A673 (cell line): ENCODE measurements around the gene NDUFAF3. TPM values are rescaled to one million over a fixed set of nuclear protein-coding genes. Genes with fewer than 3 reads are reported as not detected.
A peak's percentile ranks its signal among the peaks of the same experiment; 100 is the strongest.

Experiments used
- BruUV-seq: library from RNA; stranded (reverse); fragments of 400-500 nt; replicated peaks from 2 replicates; lab custom pipeline; 2021; lab: Mats Ljungman, UMichigan
- CTCF ChIA-PET: fragments of 300-600 bp; sonication (Branson Sonifier 250); formaldehyde crosslinking; loops from one replicate; lab custom pipeline; 2022; ENCODE audit warnings: antibody characterized with exemption; lab: Charles Lee
- POLR2A ChIA-PET: fragments of 300-600 bp; sonication (Branson Sonifier 250); formaldehyde crosslinking; loops from one replicate; lab custom pipeline; 2022; ENCODE audit warnings: antibody characterized with exemption; ENCODE audit not compliant: low non-redundant PET; lab: Charles Lee
- DNase-seq: peaks from one replicate; pipeline ENCODE4 v3.0.0-alpha.2; 2015; ENCODE audit warnings: low spot score
- H3K27ac ChIP-seq: fragments of 200-600 bp; sonication (generic); 2 replicates; pipeline ENCODE4 v1.5.1; 2016; ENCODE audit warnings: mixed run types, low read depth, mild to moderate bottlenecking, mixed read lengths, antibody characterized with exemption, low read length; ENCODE audit not compliant: poor library complexity, severe bottlenecking
- H3K27me3 ChIP-seq: fragments of 200-600 bp; sonication (generic); replicated peaks from 2 replicates; pipeline ENCODE4 v1.6.1; 2017; ENCODE audit warnings: mixed run types, low read depth, mild to moderate bottlenecking, mixed read lengths, antibody characterized with exemption, low read length; ENCODE audit not compliant: insufficient read depth, poor library complexity
- H3K36me3 ChIP-seq: fragments of 200-600 bp; sonication (generic); 2 replicates; pipeline ENCODE4 v1.6.1; 2016; ENCODE audit warnings: mixed run types, mild to moderate bottlenecking, mixed read lengths, antibody characterized with exemption, low read length; ENCODE audit not compliant: insufficient read depth, poor library complexity, severe bottlenecking
- H3K4me1 ChIP-seq: fragments of 200-600 bp; sonication (generic); 2 replicates; pipeline ENCODE4 v1.6.1; 2017; ENCODE audit warnings: mixed run types, mild to moderate bottlenecking, mixed read lengths, antibody characterized with exemption, low read length; ENCODE audit not compliant: insufficient read depth, poor library complexity, severe bottlenecking
- H3K4me3 ChIP-seq: fragments of 200-600 bp; sonication (generic); 2 replicates; pipeline ENCODE4 v1.5.1; 2016; ENCODE audit warnings: low read depth, mixed run types, mild to moderate bottlenecking, mixed read lengths, low read length; ENCODE audit not compliant: poor library complexity, severe bottlenecking
- H3K9me3 ChIP-seq: fragments of 200-600 bp; sonication (generic); 2 replicates; pipeline ENCODE4 v1.6.1; 2016; ENCODE audit warnings: mixed run types, low read depth, mild to moderate bottlenecking, mixed read lengths, antibody characterized with exemption, low read length; ENCODE audit not compliant: poor library complexity, severe bottlenecking
- CTCF ChIP-seq: fragments of 300-800, 200-600 bp; sonication (generic); conservative IDR thresholded peaks from 2 replicates; pipeline ENCODE4 v1.5.1; 2017; ENCODE audit warnings: low read depth, mild to moderate bottlenecking, antibody characterized with exemption, low read length, moderate library complexity, mixed read lengths
- EZH2 ChIP-seq: fragments of 200-600 bp; sonication (generic); IDR thresholded peaks from 2 replicates; pipeline ENCODE4 v1.6.1; 2017; ENCODE audit warnings: borderline replicate concordance, low read depth, mild to moderate bottlenecking, mixed read lengths, antibody characterized with exemption, low read length; ENCODE audit not compliant: poor library complexity, severe bottlenecking
- intact Hi-C: fragments of 100-400 bp; cut with micrococcal nuclease; formaldehyde crosslinking; loops from one replicate; pipeline ENCODE4 v1.10.0; 2022; ENCODE audit not compliant: unreplicated experiment
- total RNA-seq: library from RNA; stranded (reverse); gene quantifications from 2 replicates; pipeline ENCODE4 v1.2.3, GENCODE V29; 2021

Gene NDUFAF3
- total RNA-seq, 1 experiment from 2014 or later, result 36.6 TPM

- BruUV-seq, result no TSS peak
- POLR2A ChIA-PET, result no interaction called here
- Histone ChIP-seq H3K27me3 (no peaks in the 10 kb centered on the region), H3K4me3 (no peak overlapping the region), H3K36me3 (peaks cover 16% of the 10 kb centered on the region), H3K9me3 (no peaks in the 10 kb centered on the region), H3K27ac (no peak overlapping the region), H3K4me1 (no peaks in the 10 kb centered on the region)
- no peak for DNase-seq
- intact Hi-C loops, result no loop called here
- CTCF ChIA-PET, result no interaction called here
- no peak for TF ChIP-seq CTCF
Measured at GRCh38 chr3:49016414-49017228, 5.3 kb upstream of the NDUFAF3 start.

- Histone ChIP-seq H3K27me3 (no peaks in the 10 kb centered on the region), H3K9me3 (no peaks in the 10 kb centered on the region), H3K27ac (peak overlapping the region; percentile 59), H3K36me3 (peaks cover 16% of the 10 kb centered on the region), H3K4me1 (no peaks in the 10 kb centered on the region), H3K4me3 (peak overlapping the region; percentile 72)
- POLR2A ChIA-PET, result no interaction called here
- TF ChIP-seq CTCF (no peak), EZH2 (no peak)
- intact Hi-C loops, result no loop called here
- CTCF ChIA-PET, result no interaction called here
- no peak for DNase-seq
- no TSS peak for BruUV-seq
Measured at GRCh38 chr3:49017229-49017970, 4.5 kb upstream of the NDUFAF3 start.

DNA sequence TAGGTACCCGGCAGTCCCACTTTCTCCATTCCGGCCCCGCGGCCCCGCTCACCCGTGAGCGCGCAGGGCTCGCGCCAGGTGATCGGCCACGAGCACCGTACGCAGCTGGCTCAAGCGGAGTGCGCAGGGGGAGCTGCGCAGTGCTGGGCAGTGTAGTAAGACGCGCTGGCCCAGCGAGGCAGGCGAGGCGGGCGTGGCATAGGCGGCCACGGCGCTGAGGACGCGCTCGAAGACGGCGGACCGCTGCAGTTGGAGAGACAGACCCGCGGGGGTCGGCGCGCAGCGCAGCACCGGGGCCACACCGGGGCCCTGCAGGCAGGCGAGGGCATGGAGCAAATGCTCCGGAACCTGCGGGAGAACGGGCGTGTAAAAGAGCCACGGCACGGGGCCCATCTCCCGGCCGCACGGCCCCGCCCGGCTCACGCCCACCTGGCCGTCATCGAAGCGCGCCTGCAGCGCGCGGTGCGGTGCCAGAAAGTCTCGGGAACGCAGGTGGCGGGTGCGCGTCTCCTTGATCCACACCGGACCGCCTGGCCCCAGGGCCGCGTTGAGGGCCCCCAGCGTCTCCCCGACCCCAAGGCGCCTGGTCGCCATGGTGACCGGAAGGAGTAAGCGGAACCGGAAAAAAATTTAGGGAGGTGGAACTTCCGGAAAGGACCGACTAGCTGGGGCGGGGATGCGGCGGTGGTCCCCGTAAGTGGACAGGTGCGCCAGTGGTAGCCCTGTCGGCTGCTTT lies 3.8 kb upstream of the NDUFAF3 start, which contains the start of gene DALRD3:
DALRD3 (minus strand) TSS at position 610 of the 736 bp plus-strand sequence; CDS start at position 594, 16 bp downstream.
- peak; percentile 54 for DNase-seq
- no peaks in the 10 kb centered on the region for H3K27me3 ChIP-seq
- CTCF ChIA-PET, result no interaction called here
- intact Hi-C loops, result no loop called here
- no TSS peak for BruUV-seq
- peak within 1 kb of the TSS; percentile 59 for H3K27ac ChIP-seq
- H3K36me3 ChIP-seq, result peaks cover 16% of the 10 kb centered on the region
- no peaks in the 10 kb centered on the region for H3K4me1 ChIP-seq
- TF ChIP-seq EZH2 (no peak), CTCF (no peak)
- H3K4me3 ChIP-seq, result peak within 1 kb of the TSS; percentile 72
- POLR2A ChIA-PET, result no interaction called here
- no peaks in the 10 kb centered on the region for H3K9me3 ChIP-seq
